ENCODE data around the gene COX7A2L.
"Not testable (repeated sequence)": the region's sequence is repeated elsewhere in the genome, so short reads cannot be mapped to it uniquely, and the experiment has no call there.

COX7A2L gene, protein sequence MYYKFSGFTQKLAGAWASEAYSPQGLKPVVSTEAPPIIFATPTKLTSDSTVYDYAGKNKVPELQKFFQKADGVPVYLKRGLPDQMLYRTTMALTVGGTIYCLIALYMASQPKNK

DNA sequence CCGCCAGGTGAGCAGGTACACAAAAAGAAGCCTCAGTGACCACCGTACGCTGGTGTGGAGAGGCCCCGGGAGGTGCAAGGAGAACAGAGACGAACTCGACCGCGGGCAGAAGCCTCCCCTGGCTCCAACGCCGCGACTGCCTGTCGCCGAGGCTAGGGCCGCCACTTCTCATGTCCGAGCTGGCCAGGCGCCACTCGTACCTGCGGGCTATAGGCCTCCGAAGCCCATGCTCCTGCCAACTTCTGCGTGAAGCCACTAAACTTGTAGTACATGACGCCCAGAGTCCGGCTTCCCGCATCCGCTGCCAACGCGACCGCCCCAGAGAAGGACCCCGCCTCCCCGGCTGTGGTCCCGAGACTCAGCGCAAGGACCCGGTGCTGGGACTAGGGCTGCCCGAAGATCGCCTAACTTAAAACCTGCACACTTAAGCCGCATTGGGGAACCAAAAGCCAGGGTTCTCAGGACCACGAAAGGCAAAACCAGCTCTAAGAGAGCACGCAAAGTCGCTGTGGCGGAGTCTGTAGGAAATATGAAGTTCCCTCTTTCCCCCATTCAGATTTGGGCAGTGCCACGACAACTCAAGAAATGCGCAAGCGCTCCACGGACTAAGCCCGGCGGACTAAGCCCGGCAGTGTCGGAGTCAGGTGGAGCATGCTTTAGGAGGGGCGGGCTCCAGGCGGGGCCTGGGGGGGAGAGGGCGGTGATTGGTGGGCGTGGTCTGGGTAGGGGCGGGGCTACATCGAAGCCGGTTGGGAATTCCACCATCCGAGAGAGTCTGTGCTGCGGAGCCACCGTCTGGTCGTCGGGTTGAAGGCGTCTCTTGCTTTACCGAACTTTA is at the start of gene COX7A2L:
COX7A2L (minus strand) TSS at position 328 of the 838 bp plus-strand sequence; CDS start at position 272, 56 bp downstream.
- peak; percentile 95 for DNase-seq

DNA sequence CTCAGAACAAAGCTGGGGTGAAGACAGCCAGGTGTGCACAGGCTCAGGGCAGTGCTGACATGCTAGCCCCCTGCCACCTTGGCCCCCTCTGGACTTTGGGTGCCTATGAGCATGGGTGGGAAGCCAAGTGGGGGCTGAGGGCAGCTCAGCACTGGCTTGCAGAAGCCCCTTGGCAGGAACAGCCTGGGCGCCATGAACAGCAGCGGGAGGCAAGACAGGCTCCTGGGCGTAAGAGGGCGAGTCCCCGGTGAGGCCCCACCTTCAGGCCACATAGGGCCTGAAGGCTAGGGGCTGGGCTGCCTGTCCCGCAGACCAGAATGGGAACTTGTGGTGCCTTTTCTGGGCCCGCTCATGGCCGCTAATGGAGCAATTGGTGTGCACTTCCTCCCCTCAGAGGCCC is 47.0 kb upstream of the COX7A2L start:
- DNase-seq = no peak

DNA sequence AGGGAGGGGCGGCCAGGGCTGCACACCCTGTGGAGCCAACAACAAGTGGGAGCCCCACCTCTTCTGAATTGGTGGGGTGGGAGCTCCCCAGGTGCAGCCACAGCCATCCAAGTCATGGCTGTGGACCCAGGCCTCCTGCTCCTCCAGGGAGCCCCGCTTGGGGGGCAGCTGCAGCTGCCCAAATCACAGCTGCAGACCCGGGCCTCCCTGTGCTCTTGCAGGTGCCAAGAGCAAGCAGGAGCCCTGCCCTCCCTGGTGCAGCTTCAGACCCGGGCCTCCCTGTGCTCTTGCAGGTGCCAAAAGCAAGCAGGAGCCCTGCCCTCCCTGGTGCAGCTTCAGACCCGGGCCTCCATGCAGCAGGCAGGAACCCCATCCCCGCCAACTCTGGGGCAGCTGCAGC is 46.5 kb upstream of the COX7A2L start:
- no peak for DNase-seq

DNA sequence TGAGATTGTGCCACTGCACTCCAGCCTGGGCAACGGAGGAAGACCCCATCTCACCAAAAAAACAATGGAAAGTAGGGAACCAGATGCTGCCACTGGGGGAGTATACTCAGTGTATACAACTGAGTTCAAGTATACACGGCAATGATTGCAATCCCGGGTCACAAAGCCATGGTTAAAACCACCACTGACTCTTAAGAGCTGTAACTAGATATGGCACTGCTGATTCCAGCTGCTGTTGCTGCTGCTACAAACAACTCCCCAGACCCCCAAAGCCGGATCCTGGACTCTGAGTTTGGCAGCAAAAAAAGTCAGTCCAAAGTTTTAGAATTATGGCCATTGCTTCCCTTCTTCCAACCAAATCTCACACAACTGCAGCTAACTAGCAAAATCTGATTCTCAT is 43.7 kb upstream of the COX7A2L start:
- DNase-seq = no peak

DNA sequence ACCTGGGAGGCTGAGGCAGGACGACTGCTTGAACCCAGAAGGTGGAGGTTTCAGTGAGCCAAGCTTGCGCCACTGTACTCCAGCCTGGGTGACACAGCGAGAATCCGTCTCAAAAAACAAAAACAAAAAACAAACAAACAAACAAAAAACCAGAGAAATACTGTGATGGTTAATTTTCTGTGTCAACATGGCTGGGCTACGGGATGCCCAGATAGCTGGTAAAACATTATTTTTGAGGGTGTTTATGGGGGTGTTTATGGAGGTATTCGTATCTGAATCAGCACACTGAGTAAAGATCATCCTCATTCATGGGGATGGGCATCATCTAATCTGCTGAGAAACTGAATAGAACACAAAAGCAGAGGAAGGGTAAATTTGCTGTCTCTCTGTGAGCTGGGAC is 40.8 kb upstream of the COX7A2L start:
- DNase-seq = no peak

DNA sequence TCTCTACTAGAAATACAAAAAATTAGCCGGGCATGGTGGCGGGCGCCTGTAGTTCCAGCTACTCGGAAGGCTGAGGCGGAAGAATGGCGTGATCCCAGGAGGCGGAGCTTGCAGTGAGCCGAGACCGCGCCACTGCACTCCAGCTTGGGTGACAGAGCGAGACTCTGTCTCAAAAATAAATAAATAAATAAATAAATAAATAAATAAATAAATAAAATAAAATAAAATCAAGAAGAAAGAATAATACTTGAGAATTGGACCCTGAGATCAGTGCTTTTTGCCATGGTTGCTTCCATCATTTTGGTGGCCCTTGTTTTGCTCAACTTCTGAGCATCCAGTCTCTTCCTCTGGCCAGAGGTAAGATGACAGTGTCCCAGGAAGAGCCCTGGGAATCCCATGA is 37.0 kb upstream of the COX7A2L start:
- not testable (repeated sequence) for DNase-seq

DNA sequence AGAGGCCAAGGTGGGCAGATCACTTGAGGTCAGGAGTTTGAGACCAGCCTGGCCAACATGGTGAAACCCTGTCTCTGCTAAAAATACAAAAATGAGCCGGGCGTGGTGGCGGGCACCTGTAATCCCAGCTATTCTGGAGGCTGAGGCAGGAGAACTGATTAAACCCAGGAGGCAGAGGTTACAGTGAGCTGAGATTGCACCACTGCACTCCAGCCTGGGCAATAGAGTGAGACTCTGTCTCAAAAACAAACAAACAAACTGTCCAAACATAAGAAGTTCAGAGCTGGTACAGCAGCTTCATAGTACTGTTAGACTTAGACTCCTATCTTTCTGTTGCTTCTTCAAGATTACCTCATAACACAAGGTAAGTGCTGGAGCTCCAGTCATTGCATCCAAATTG is 32.3 kb upstream of the COX7A2L start:
- DNase-seq = not testable (repeated sequence)

DNA sequence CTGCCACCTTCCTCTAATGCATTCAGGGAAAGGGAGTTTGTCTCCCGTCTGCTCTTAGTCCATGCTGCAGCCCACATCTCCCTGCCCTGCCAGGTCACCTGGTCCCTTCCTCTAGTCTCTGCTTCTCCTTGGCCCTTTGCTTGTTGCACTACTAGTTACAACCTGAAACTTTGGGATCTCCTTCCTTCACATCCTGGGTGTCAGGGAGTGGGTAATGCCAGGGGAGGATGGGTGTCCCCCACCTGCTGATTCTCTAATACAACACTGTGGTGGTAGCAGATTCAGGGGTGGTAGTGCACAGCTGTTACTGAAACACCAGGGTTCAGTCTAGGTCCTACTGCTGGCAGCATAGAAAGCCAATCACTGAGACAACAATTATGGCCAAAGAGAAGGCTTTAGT is 31.2 kb upstream of the COX7A2L start:
- DNase-seq = no peak

DNA sequence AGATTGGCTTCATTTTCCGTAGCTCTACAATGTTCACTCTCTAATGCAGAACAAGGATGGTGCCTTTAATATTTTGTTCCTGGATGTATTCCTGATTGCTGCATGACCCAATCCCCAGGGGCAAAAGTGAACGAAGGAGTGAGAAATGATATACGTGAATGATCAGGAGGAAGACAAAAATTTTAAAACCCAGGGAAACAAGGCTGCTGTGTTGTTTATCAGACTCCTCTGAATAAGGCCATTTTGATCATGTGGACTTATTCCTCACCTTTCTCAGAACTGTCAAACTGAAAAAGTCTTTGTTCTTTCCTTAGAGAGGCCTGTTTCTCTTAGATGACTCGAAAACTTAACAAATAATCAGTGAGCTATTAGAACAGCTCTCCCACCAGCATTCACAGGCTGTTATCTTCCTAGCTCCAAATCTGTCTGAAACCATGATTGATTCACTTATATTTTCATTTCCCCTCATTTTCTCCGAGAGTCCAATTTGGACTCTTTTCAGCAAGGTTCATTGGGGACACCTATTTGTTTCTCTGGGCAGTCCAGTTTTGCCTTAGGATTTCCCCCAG is 29.5 kb upstream of the COX7A2L start:
- no peak for DNase-seq

DNA sequence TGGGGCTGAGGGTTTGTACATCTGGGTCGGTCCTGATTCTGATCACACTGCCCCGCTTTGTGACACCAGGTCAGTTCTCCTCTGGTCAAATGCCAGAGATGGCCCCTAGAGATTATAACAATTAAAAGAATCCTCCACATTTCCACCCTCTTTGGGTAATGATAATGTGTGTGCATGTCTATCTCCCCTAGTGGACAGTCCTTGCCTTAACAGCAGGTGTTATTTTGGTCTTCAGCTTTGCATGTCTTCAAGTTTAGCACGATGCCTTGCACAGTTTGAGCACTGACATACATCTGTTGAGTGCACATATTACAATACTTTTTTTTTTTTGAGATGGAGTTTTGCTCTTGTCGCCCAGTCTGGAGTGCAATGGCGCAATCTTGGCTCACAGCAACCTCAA is 25.7 kb upstream of the COX7A2L start:
- DNase-seq = no peak

DNA sequence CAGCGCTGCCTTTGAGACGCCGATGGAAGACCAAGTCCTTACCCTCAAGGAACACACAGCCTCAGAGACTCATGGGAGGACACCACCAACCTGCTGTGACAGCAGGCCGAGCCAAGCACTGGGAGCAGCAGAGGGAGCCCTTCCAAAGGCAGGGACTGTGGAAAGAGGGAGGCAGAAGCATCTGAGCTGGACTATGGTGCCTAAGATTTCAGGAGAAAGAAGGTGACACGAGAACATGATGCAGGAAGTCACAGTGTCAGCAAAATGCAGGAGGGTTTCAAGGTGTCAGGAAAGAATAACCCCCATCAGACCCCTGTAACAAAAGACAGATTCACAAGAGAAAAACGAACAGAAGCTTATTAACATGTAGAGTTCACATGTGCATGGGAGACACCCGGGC is 24.2 kb upstream of the COX7A2L start:
- no peak for DNase-seq

DNA sequence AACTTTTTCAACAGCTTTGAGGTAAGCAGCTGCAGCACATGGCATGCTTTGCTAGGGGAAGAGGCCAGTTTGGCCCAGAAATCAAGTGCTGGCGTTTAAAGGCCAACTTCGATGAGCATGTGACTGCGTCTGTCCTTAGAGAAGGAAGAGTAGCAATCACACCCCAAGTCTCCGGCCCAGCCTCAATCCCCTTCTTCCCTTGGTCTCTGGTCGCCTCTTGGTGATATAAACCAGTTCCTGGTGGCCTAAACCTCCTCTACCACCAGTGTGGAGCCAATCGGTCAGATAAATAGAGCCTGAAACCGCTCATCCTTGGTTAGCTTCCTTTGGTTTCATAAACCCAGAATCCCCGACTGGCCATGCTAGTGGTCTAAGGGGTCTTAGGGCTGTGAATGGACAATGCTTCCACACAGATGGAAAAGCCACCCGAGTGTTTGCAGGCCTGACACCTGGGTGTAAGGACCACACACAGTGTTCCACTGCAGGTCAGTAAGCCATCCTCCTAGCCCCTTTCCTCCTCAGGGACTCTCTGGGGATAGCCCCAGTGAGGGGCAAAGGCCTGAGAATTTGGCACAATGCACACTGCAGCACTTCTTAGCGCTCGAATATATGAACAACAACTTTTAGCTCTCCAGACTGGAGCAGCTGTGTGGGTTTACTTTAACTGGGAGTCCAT is 23.0 kb upstream of the COX7A2L start:
- DNase-seq = no peak

DNA sequence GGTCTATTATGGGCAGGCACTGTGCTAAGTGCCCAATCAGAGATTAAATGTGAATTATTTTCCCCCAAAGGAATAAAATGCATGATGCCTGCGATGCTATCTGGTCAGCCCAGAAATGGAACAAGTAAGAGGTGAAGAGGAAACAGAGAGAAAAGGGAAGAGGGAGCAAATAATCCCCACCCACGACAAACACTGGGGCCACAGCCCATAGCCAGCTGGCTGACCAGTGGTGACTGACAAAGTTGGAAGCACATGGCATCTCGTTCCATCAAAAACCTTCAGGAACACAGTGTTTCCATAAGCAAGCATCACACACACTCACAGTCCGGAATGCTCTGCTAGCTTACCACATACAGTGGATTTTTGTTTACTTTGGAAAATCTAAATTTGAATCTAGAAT is 21.1 kb upstream of the COX7A2L start:
- DNase-seq = no peak

DNA sequence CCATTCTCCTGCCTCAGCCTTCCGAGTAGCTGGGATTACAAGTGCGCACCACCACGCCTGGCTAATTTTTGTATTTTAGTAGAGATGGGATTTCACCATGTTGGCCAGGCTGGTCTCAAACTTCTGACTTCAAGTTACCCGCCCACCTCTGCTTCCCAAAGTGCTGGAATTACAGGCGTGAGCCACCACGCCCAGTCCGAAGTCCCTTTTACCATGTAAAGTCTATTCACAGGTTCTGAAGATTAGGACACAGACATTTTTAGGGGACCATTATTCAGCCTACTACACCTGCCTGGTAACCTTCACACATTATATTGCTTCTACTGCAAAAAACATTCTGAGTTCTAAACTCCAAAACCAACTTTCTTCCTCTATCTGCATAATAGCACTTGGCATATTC is 19.0 kb upstream of the COX7A2L start:
- not testable (repeated sequence) for DNase-seq

DNA sequence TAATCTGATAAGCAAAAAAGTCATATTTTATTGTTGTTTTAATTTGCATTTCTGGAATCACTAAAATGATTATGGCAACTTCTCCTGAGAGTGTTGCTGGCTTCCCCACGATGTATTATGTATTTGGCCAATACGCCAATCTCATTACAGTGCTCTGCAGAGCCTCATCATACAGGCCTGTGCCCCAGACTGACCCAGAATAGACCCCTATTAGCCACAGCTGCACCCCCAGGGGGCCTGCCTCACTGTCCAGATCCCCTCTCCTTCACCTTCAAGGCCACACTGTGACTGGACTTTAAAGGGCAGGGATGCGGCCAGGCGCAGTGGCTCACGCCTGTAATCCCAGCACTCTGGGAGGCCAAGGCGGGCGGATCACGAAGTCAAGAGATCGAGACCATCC is 17.4 kb upstream of the COX7A2L start:
- DNase-seq = no peak

DNA sequence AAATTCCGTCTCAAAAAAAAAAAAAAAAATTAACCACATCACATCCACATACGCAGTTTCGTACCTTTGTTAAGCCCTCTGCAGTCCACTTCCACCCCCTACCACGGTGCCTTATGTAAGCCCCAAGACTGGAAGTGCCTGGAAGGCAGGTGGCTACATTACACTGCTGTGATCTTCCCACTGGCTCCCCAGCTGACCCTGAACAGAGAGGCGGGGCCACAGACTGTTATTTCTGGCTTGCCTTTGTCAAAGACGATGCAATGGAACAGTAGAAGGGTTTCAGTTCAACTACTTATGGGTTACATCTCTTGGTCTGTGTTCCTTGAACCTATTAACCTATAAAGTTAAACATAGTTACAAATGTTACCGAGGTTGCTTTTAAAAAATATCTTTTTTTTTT is 15.7 kb upstream of the COX7A2L start:
- no peak for DNase-seq

DNA sequence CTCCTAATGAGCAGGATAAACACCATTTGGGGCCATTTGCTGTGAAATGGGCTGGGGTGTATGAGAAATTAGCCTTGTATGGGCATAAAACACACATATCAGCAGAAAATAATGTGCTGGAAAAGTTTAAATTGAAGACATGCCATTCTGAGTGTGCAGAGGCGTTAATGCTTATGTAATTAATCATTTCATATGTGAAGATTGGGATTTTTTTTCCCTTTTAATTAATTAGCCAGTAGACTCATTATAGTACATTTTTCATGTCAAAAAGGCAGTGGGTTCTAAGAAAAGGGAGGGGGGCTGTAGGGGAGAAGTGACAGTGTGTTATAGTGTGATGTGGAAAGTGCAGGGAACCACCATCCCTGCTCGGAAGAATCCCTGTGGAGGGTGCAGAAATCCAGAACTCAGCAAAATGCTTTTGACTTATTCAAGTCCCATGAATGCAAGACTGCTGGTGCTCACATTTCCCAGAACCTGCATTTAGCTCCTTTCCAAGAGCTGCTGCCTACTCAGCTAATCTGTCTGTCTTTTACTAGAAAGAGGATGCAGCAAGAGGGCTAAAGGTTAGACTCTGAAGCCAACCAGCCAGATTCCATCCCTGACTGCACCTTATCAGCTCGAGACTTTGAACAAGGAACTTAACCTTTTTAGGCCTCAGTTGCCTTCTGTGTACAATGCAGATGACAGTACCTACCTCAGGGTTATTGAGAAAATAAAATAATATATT is 11.6 kb upstream of the COX7A2L start:
- no peak for DNase-seq

DNA sequence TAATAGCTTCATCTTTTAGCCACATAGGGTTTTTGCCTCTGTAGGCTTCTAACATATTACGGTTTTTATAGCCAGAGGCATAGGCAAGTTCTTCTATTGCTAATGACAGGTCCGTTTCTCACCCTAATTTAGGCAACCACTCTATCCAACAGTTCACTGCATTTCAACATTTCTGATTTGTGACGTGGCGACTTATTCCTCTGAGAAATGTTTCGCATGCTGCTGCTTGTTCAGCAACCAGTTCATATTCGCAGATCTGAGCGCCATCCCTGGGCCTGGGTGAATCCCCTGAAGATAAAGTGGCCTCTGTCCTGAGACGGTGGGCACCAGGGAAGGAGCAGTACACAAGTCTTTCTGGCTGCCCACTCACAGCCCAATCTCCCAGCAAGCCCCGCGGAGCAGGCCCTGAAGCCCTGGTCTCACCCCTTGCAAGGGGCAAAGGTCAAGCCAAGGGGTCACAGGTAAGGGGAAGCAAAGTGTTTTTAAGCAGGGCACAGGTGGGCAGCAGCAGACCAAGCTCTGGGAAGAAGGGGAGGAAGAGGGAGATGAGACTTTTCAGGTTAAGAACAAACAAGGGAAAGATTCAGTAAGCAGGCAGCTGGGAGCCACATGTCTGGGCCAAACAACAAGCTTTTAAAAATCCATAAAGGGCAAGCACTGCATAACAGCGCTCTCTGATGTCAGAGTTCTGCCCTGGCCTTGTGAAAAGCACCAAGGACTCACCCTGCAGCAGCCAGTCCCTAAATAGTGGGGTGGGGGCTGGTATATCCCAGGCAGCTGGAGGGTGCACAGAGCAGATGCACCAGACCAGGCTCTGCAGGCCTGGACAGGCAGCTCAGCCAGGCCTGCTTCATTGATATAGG is 10.8 kb upstream of the COX7A2L start:
- no peak for DNase-seq

DNA sequence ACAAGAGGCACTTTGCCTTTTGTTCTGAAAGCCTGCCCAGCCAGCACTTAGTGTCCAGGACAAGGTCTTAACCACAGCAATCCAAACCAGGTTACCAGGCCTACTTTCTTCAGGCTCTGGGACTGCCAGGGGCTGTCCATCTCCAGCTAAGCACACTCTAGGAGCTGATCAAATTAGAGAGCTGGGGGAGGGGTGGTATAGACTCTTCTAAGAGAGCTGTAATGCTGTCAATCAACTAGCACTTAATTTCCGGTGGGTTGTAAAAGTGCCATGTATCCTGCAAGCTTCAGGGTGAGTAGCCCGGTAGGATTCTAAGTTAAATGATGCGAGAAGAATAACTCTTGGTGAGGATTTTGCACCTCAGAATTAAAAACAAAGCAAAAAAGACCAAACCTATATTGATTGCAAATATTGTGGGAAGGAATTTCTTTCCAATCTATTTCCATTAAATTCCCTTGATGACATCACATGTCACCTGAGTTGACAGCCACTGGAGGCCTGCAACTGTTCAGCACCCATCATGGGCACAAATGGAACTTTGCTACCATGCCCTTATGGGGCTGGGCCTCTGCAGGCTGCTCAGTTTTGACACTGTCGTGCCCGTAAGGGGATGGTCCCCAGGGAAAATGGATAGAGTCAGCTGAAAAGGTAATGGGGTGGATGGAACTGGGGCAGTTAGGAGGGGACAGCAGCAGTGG is 8.7 kb upstream of the COX7A2L start:
- no peak for DNase-seq

DNA sequence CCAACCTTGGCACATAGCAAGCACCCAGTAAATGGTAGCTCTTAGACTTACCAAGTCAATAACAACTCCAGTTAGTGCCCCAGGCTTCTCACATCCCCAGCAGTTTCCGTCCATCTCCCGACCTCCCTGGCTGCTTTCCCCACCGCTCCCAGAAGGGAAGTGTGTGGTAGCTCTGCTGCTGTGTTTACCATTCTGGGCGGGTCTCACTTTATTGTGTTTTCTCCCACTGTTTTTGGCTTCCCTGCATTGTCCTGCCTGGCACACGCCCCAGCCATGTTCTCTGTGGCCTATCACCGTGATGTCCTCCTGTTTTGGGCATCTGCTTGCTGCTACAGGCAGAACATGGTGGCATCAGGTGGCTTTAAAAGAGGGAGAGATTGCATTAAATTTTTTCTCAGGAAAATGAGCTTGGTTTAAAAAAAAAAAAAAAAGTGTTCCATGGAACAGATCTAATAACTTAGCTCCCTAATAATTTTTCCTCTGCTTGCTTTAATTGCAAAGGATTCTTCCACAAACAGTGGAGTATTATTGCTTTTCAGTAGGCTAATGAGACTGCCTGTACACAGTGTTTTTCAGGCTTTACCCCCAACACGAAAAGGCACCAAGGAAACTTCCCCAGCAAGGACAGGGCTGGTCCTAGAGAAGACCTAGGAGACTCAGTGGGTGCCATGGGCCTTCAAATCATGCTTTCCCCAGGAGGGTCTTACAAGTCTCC is 8.0 kb upstream of the COX7A2L start:
- no peak for DNase-seq

DNA sequence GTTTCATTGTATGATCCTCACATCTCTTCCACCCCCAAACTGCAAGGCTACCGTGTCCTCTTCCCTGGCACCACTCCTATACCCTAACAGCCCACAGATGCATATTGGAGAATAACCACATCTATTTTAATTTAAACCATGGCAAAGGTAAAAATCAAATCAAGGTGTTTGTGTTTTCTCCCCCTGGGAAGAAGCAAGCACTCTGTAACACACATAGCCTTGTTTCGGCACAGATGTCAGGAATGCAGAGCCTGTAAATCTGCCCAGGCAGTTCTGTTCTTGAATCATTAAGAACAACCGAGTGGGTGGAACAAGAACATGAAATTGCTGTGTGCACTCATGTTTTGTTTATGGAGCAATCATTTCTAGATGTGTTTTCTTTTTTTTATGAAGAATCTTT is 6.8 kb upstream of the COX7A2L start:
- no peak for DNase-seq

Measured in stimulated activated CD4-positive, alpha-beta T cell treated with anti-CD3 and anti-CD28 coated beads, Interleukin-4, amount 100 ng/mL, for 4 hours (primary cell).